ENCODE results near the gene BANF1.
"Not testable (repeated sequence)": the region's sequence is repeated elsewhere in the genome, so short reads cannot be mapped to it uniquely, and the experiment has no call there.

Gene BANF1

GRCh38 chr11:66011785-66012303 lies 9.5 kb downstream of the BANF1 start, which contains the start of gene CST6:
CST6 (plus strand) TSS chr11:66012008; CDS start chr11:66012045, 37 bp downstream.
- no peak for DNase-seq

- DNase-seq, result no peak
Measured at GRCh38 chr11:66012371-66012945, 10.2 kb downstream of the BANF1 start.

GRCh38 chr11:66012946-66013761 lies 10.9 kb downstream of the BANF1 start:
- DNase-seq, result no peak

GRCh38 chr11:66013762-66014100 lies 11.4 kb downstream of the BANF1 start:
- no peak for DNase-seq

GRCh38 chr11:66014804-66015453 lies 12.6 kb downstream of the BANF1 start:
- no peak for DNase-seq

GRCh38 chr11:66015454-66015881 lies 13.2 kb downstream of the BANF1 start:
- no peak for DNase-seq

GRCh38 chr11:66015936-66016792 lies 13.9 kb downstream of the BANF1 start:
- DNase-seq, result no peak

- no peak for DNase-seq
Measured at GRCh38 chr11:66016793-66017177, 14.5 kb downstream of the BANF1 start.

- no peak for DNase-seq
Measured at GRCh38 chr11:66017321-66017720, 15.0 kb downstream of the BANF1 start.

GRCh38 chr11:66020212-66020611 lies 17.9 kb downstream of the BANF1 start:
- no peak for DNase-seq

- DNase-seq, result no peak
Measured at GRCh38 chr11:66020618-66021357, 18.5 kb downstream of the BANF1 start.

GRCh38 chr11:66022401-66023185 lies 20.3 kb downstream of the BANF1 start:
- peak; percentile 34 for DNase-seq

GRCh38 chr11:66023186-66023440 lies 20.8 kb downstream of the BANF1 start:
- not testable (repeated sequence) for DNase-seq

GRCh38 chr11:66026017-66026529 lies 23.8 kb downstream of the BANF1 start, which contains the start of gene CATSPER1:
CATSPER1 (minus strand) TSS chr11:66026479; CDS start chr11:66026379, 100 bp downstream.
- no peak for DNase-seq

- no peak for DNase-seq
Measured at GRCh38 chr11:66032957-66033735, 30.8 kb downstream of the BANF1 start.

- no peak for DNase-seq
Measured at GRCh38 chr11:66035653-66036333, 33.5 kb downstream of the BANF1 start.

GRCh38 chr11:66036334-66036710 lies 34.0 kb downstream of the BANF1 start:
- no peak for DNase-seq

- DNase-seq, result no peak
Measured at GRCh38 chr11:66037327-66037726, 35.0 kb downstream of the BANF1 start.

GRCh38 chr11:66039765-66040164 lies 37.5 kb downstream of the BANF1 start:
- DNase-seq, result no peak

All from NCI-H1105 treated with DMSO at 0.1 percent for 48 hours (cell line).